ENCODE results near the gene TRIM45.
A peak's percentile ranks its signal among the peaks of the same experiment; 100 is the strongest.
"Not testable (repeated sequence)": the region's sequence is repeated elsewhere in the genome, so short reads cannot be mapped to it uniquely, and the experiment has no call there.

Gene TRIM45

GRCh38 chr1:117135329-117135728 lies 13.8 kb upstream of the TRIM45 start:
- DNase-seq (ENCODE audit: low read depth in 2 of 2, low spot score in 1 of 2) = no peak

GRCh38 chr1:117130526-117130925 lies 9.0 kb upstream of the TRIM45 start:
- DNase-seq (ENCODE audit: low read depth in 2 of 2, low spot score in 1 of 2) = no peak

GRCh38 chr1:117128323-117129079 lies 7.0 kb upstream of the TRIM45 start:
- no peak for DNase-seq (ENCODE audit: low read depth in 2 of 2, low spot score in 1 of 2)

- no peak for DNase-seq (ENCODE audit: low read depth in 2 of 2, low spot score in 1 of 2)
Observed at GRCh38 chr1:117127795-117128194, 6.2 kb upstream of the TRIM45 start.

- no peak for DNase-seq (ENCODE audit: low read depth in 2 of 2, low spot score in 1 of 2)
Observed at GRCh38 chr1:117124661-117125060, 3.1 kb upstream of the TRIM45 start.

GRCh38 chr1:117123274-117123673 lies 1.7 kb upstream of the TRIM45 start:
- DNase-seq (ENCODE audit: low read depth in 2 of 2, low spot score in 1 of 2) = no peak

- DNase-seq (ENCODE audit: low read depth in 2 of 2, low spot score in 1 of 2) = no peak
Observed at GRCh38 chr1:117122330-117123025, 929 bp upstream of the TRIM45 start.

- peak in 1 of 2 donors; percentile 3 for DNase-seq (ENCODE audit: low read depth in 2 of 2, low spot score in 1 of 2)
Observed at GRCh38 chr1:117120774-117121588, 568 bp downstream of the TRIM45 start.

- DNase-seq (ENCODE audit: low read depth in 2 of 2, low spot score in 1 of 2) = not testable (repeated sequence)
Observed at GRCh38 chr1:117119144-117119543, 2.4 kb downstream of the TRIM45 start.

- no peak for DNase-seq (ENCODE audit: low read depth in 2 of 2, low spot score in 1 of 2)
Observed at GRCh38 chr1:117118137-117118536, 3.4 kb downstream of the TRIM45 start.

GRCh38 chr1:117117697-117118096 lies 3.9 kb downstream of the TRIM45 start:
- DNase-seq (ENCODE audit: low read depth in 2 of 2, low spot score in 1 of 2) = no peak

- no peak for DNase-seq (ENCODE audit: low read depth in 2 of 2, low spot score in 1 of 2)
Observed at GRCh38 chr1:117116784-117117130, 4.8 kb downstream of the TRIM45 start.

- no peak for DNase-seq (ENCODE audit: low read depth in 2 of 2, low spot score in 1 of 2)
Observed at GRCh38 chr1:117116090-117116783, 5.3 kb downstream of the TRIM45 start.

- DNase-seq (ENCODE audit: low read depth in 2 of 2, low spot score in 1 of 2) = no peak
Observed at GRCh38 chr1:117114877-117115276, 6.7 kb downstream of the TRIM45 start.

GRCh38 chr1:117113199-117113598 lies 8.3 kb downstream of the TRIM45 start:
- no peak for DNase-seq (ENCODE audit: low read depth in 2 of 2, low spot score in 1 of 2)

- DNase-seq (ENCODE audit: low read depth in 2 of 2, low spot score in 1 of 2) = no peak
Observed at GRCh38 chr1:117112047-117112717, 9.4 kb downstream of the TRIM45 start.

- no peak for DNase-seq (ENCODE audit: low read depth in 2 of 2, low spot score in 1 of 2)
Observed at GRCh38 chr1:117110774-117111173, 10.8 kb downstream of the TRIM45 start.

GRCh38 chr1:117107364-117107763 lies 14.2 kb downstream of the TRIM45 start:
- no peak for DNase-seq (ENCODE audit: low read depth in 2 of 2, low spot score in 1 of 2)

- DNase-seq (ENCODE audit: low read depth in 2 of 2, low spot score in 1 of 2) = no peak
Observed at GRCh38 chr1:117106478-117106877, 15.1 kb downstream of the TRIM45 start.

GRCh38 chr1:117105722-117106121 lies 15.8 kb downstream of the TRIM45 start:
- no peak for DNase-seq (ENCODE audit: low read depth in 2 of 2, low spot score in 1 of 2)

- DNase-seq (ENCODE audit: low read depth in 2 of 2, low spot score in 1 of 2) = no peak
Observed at GRCh38 chr1:117104986-117105385, 16.6 kb downstream of the TRIM45 start.
